Measurements from ENCODE around the gene ADCY3.

The ADCY3 gene

DNA sequence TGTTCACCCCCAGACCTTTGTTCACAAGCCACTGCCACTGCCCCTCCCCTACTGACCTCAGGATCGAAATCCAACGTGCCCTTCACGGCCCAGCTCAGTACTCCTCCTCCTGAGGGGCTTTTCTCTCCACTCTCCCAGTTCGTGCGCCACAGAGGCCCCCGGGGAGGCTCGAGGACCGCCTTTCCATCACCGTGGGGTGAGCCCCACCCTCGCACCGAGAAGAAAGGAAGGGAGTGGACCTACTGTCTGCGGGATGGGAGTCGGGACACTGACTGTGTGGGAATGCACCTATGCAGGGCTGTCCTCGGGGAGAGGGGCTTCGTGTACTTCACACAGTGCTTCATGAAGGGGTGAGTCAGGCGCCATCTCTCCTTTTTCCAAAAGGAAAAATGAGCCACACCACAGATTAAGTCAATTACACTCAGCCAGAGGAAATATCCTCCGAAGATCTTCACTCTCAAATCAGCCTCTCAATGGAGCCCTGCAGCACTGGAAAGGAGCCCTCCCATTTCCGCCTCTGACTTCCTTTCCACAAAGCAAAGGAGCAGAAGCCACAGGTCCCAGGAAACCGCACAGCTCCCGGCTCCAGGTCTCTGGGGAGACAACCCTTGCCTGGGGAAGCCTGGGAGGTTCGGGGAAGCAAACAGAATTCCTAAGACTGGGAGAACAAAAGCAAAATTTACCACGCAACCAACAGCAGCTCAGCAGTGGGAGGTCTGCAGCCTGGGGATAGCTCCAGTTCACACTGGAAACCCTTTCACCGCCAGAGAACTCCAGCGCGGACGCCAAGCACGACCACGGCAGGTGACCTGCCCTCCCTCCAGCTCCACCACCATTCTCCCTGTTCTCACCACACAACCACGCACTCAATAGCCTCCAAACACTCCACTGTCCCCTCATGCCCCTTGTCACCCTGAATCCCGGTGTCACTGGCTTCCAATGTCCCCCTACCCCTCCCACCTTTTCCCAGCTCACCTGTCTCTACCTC is 21.6 kb downstream of the ADCY3 start:
- DNase-seq (ENCODE audit: extremely low spot score), result no peak
- CTCF ChIA-PET, result interaction anchor here (1.8 kb wide), 1 partner anchor 12 kb away, joined by 5 read pairs; no protein-coding TSS in a partner anchor
- TF ChIP-seq, protein P1, sequence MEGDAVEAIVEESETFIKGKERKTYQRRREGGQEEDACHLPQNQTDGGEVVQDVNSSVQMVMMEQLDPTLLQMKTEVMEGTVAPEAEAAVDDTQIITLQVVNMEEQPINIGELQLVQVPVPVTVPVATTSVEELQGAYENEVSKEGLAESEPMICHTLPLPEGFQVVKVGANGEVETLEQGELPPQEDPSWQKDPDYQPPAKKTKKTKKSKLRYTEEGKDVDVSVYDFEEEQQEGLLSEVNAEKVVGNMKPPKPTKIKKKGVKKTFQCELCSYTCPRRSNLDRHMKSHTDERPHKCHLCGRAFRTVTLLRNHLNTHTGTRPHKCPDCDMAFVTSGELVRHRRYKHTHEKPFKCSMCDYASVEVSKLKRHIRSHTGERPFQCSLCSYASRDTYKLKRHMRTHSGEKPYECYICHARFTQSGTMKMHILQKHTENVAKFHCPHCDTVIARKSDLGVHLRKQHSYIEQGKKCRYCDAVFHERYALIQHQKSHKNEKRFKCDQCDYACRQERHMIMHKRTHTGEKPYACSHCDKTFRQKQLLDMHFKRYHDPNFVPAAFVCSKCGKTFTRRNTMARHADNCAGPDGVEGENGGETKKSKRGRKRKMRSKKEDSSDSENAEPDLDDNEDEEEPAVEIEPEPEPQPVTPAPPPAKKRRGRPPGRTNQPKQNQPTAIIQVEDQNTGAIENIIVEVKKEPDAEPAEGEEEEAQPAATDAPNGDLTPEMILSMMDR (IDR thresholded peaks at IDR 0.05; ENCODE audit: control extremely low read depth, extremely low read depth, low read depth, missing control alignments), result no peak
- POLR2A ChIA-PET, result no interaction called here

DNA sequence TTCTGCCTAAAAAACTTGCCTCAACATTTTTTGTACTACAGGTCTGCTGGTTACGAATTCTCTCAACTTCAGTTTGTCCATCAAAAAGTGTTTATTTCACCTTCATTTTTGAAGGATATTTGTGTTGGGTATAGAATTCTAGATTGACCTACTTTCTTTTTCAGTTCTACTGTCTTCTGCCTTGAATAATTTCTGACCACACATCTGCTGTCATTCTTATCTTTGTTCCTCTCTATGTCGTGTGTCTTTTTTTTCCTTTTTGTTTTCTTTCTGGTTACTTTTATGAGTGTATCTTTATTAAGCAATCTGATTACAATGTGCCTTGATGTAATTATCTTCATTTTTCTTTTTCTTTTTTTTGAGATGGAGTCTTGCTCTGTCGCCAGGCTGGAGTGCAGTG is 25.3 kb downstream of the ADCY3 start:
- TF ChIP-seq, protein P1 (IDR thresholded peaks at IDR 0.05; ENCODE audit: control extremely low read depth, extremely low read depth, low read depth, missing control alignments), result no peak
- ChIA-PET POLR2A (no interaction called here), CTCF (interaction anchor here (1.4 kb wide), 1 partner anchor 13 kb away, joined by 3 read pairs; no protein-coding TSS in a partner anchor)
- no peak for DNase-seq (ENCODE audit: extremely low spot score)

DNA sequence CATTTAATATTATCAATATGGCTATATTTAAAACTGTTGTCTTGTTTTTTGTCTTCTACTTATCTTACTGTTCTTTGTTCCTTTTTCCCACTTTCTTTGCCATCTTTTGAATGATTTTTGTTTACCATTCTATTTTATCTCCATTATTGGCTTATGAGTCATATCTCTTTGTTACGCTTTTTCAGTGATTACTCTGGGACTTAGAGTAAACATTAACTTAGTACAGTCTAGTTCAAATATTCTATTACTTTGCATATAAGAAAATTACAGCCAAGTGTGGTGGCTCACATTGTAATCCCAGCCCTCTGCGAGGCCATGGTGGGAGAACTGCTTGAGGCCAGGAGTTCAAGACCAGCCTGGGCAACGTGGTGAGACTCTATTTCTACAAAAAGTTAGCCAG is 26.1 kb downstream of the ADCY3 start:
- TF ChIP-seq, protein P1 (IDR thresholded peaks at IDR 0.05; ENCODE audit: control extremely low read depth, extremely low read depth, low read depth, missing control alignments), result no peak
- DNase-seq (ENCODE audit: extremely low spot score), result no peak
- POLR2A ChIA-PET, result no interaction called here
- CTCF ChIA-PET, result interaction anchor here (1.4 kb wide), 1 partner anchor 13 kb away, joined by 3 read pairs; no protein-coding TSS in a partner anchor

DNA sequence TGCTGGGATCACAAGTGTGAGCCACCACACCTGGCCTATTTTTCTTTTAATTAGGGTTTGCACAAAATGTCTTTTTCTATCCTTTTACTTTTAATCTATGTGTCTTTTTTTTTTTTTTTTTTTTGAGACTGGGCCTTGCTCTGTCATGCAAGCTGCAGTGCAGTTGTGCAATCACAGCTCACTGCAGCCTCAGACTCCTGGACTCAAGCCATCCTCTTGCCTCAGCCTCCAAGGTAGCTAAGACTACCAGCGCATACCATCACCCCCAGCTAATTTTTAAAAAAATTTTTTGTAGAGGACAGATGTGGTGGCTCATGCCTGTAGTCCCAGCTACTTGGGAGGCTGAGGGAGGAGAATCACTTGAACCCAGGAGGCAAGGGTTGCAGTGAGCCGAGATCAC is 27.1 kb downstream of the ADCY3 start:
- no peak for DNase-seq (ENCODE audit: extremely low spot score)
- TF ChIP-seq, protein P1 (IDR thresholded peaks at IDR 0.05; ENCODE audit: control extremely low read depth, extremely low read depth, low read depth, missing control alignments), result no peak
- ChIA-PET POLR2A (no interaction called here), CTCF (no interaction called here)

DNA sequence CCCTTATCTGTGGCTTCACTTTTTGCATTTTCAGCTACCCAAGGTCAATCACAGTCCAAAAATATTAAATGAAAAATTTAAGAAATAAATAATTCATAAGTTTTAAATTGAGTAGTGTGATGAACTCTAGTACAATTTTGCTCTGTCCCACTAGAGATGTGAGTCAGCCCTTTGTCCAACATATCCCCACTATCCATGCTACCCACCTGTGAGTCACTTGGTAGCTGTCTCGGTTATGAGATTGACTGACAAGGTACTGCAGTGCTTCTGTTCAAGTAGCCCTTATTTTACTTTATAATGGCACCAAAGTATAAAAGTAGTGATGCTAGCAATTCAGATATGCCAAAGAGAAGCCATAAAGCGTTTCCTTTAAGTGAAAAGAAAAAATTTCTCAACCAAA is 28.8 kb downstream of the ADCY3 start:
- no peak for DNase-seq (ENCODE audit: extremely low spot score)
- ChIA-PET CTCF (interaction anchor here (2.3 kb wide), 1 partner anchor 482 kb away, joined by 4 read pairs; no protein-coding TSS in a partner anchor), POLR2A (no interaction called here)
- TF ChIP-seq, protein P1 (IDR thresholded peaks at IDR 0.05; ENCODE audit: control extremely low read depth, extremely low read depth, low read depth, missing control alignments), result no peak

DNA sequence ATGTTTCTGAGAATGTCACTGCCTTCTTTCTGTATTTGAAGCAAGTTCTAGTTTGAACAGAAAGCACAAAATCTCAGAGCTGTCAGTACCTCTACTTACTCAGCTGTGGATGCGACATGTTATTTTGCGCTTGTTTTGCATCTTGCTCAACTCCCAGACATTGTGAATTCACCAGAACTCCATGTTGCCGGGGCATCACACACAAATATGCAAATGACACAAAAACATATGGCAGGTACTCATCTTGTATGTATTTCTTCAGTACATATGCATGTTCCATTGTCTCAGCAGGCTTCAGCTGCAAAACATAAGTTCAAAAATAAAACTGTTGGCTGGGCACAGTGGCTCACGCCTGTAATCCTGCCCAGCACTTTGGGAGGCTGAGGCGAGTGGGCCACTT is 30.8 kb downstream of the ADCY3 start:
- ChIA-PET CTCF (interaction anchor here (1.1 to 2.3 kb wide), 2 partner anchors 15 to 480 kb away, joined by 3 to 4 read pairs; no protein-coding TSS in a partner anchor), POLR2A (no interaction called here)
- TF ChIP-seq, protein P1 (IDR thresholded peaks at IDR 0.05; ENCODE audit: control extremely low read depth, extremely low read depth, low read depth, missing control alignments), result no peak
- DNase-seq (ENCODE audit: extremely low spot score), result no peak
